Lower leg skin (tissue), 3 donors: ENCODE results near the gene PRKCH.

Experiments used
- POLR2A ChIP-seq, 2 donors: fragments of 450-650 bp; IDR thresholded peaks; one replicate each; pipeline ENCODE4 v1.6.1; 2016 to 2017; ENCODE audit warnings: antibody characterized with exemption in 2 of 2, mild to moderate bottlenecking in 1 of 2, moderate library complexity in 1 of 2
- TF ChIP-seq, protein P1 (sequence below), 3 donors: fragments of 450-650 bp; IDR thresholded peaks; one replicate each; pipeline ENCODE4 v1.5.1; 2016; ENCODE audit warnings: antibody characterized with exemption in 3 of 3, mild to moderate bottlenecking in 3 of 3, moderate library complexity in 2 of 3

GRCh38 chr14:61517911-61518384, 196.6 kb downstream of the PRKCH start:
- TF ChIP-seq, protein P1, sequence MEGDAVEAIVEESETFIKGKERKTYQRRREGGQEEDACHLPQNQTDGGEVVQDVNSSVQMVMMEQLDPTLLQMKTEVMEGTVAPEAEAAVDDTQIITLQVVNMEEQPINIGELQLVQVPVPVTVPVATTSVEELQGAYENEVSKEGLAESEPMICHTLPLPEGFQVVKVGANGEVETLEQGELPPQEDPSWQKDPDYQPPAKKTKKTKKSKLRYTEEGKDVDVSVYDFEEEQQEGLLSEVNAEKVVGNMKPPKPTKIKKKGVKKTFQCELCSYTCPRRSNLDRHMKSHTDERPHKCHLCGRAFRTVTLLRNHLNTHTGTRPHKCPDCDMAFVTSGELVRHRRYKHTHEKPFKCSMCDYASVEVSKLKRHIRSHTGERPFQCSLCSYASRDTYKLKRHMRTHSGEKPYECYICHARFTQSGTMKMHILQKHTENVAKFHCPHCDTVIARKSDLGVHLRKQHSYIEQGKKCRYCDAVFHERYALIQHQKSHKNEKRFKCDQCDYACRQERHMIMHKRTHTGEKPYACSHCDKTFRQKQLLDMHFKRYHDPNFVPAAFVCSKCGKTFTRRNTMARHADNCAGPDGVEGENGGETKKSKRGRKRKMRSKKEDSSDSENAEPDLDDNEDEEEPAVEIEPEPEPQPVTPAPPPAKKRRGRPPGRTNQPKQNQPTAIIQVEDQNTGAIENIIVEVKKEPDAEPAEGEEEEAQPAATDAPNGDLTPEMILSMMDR (IDR thresholded peaks at IDR 0.05): no peak
- no peak for TF ChIP-seq POLR2A (IDR thresholded peaks at IDR 0.05)
